Astrocyte (in vitro differentiated cells and primary cell): ENCODE data around the gene NMT2.

ENCODE experiments used
- EZH2 ChIP-seq: IDR thresholded peaks from 2 replicates; pipeline ENCODE4 v1.6.1; 2012; ENCODE audit warnings: mild to moderate bottlenecking, low read length, inconsistent platforms; ENCODE audit not compliant: insufficient read depth
- TF ChIP-seq, protein P1 (sequence below): IDR thresholded peaks from 2 replicates; pipeline ENCODE4 v1.5.1; 2011; ENCODE audit warnings: low read depth, mild to moderate bottlenecking, inconsistent platforms, low read length, moderate library complexity; ENCODE audit not compliant: insufficient read depth

DNA sequence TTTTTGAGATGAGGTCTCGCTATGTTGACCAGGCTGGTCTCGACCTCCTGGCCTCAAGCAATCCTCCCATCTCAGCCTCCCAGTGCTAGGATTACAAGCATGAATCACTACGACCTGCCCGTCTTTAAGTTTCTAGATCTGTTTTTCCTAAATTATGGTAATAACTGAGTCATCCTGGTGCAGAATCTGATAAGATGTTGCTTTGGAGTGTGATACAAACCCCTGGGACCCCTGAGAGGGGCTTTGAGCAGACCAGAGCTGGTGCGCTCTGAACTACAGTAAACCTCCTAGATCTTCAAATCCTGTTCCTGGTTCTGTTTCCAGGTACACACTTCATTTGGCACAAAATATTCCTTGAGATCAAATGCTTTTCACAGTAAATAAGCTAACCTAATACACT, 37.2 kb downstream of the NMT2 start:
- TF ChIP-seq, protein P1, sequence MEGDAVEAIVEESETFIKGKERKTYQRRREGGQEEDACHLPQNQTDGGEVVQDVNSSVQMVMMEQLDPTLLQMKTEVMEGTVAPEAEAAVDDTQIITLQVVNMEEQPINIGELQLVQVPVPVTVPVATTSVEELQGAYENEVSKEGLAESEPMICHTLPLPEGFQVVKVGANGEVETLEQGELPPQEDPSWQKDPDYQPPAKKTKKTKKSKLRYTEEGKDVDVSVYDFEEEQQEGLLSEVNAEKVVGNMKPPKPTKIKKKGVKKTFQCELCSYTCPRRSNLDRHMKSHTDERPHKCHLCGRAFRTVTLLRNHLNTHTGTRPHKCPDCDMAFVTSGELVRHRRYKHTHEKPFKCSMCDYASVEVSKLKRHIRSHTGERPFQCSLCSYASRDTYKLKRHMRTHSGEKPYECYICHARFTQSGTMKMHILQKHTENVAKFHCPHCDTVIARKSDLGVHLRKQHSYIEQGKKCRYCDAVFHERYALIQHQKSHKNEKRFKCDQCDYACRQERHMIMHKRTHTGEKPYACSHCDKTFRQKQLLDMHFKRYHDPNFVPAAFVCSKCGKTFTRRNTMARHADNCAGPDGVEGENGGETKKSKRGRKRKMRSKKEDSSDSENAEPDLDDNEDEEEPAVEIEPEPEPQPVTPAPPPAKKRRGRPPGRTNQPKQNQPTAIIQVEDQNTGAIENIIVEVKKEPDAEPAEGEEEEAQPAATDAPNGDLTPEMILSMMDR = no peak
- no peak for TF ChIP-seq EZH2
